ENCODE results near the gene RAPGEF6.
"Not testable (repeated sequence)": the region's sequence is repeated elsewhere in the genome, so short reads cannot be mapped to it uniquely, and the experiment has no call there.

RAPGEF6 gene

DNA sequence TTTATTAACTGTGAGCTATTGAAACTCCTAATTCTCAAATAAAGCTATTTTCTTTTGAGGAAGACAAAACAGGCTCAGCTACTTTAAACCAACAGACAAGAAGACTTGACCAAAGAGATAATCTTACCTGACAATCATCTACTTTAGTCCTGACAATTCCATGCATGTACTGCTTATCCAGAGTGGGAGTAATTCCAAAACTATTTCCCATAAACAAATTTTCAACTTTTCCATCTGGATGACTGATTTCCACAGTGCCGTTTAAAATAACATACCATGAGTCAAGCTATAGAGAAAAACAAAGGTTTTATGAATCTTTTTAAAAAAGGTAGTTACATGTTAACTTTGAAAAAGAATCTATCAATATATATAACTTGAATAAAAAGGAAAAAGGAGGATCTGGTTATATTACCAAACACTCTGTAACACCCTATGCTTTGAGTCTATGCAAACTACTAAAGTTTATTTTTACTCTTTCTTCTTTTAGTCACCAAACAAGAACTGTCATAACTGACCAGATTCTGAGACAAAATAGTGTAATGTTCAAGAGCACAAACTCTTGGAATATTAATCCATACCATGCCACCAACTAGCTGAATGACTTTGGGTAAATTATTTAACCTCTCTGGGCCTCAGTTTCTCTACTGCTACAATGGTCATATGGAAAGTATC, 129.7 kb downstream of the RAPGEF6 start:
- Mint-ChIP-seq H3K27me3 (ENCODE audit: low read depth, poor library complexity) (no peaks in the 10 kb centered on the region), H3K4me3 (no peak overlapping the region), H3K36me3 (ENCODE audit: low read depth) (peaks cover 46% of the 10 kb centered on the region), H3K27ac (no peak overlapping the region), H3K9me3 (no peaks in the 10 kb centered on the region), H3K4me1 (no peaks in the 10 kb centered on the region)
- DNase-seq: no peak
- TF ChIP-seq, protein P1, sequence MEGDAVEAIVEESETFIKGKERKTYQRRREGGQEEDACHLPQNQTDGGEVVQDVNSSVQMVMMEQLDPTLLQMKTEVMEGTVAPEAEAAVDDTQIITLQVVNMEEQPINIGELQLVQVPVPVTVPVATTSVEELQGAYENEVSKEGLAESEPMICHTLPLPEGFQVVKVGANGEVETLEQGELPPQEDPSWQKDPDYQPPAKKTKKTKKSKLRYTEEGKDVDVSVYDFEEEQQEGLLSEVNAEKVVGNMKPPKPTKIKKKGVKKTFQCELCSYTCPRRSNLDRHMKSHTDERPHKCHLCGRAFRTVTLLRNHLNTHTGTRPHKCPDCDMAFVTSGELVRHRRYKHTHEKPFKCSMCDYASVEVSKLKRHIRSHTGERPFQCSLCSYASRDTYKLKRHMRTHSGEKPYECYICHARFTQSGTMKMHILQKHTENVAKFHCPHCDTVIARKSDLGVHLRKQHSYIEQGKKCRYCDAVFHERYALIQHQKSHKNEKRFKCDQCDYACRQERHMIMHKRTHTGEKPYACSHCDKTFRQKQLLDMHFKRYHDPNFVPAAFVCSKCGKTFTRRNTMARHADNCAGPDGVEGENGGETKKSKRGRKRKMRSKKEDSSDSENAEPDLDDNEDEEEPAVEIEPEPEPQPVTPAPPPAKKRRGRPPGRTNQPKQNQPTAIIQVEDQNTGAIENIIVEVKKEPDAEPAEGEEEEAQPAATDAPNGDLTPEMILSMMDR (IDR thresholded peaks at IDR 0.05): no peak

GRCh38 chr5:131496400-131496713, 138.7 kb downstream of the RAPGEF6 start:
- TF ChIP-seq, protein P1 (IDR thresholded peaks at IDR 0.05): no peak
- Mint-ChIP-seq H3K27me3 (ENCODE audit: low read depth, poor library complexity) (no peaks in the 10 kb centered on the region), H3K9me3 (no peaks in the 10 kb centered on the region), H3K4me3 (no peak overlapping the region), H3K27ac (no peak overlapping the region), H3K36me3 (ENCODE audit: low read depth) (peaks cover 47% of the 10 kb centered on the region), H3K4me1 (peaks cover 9% of the 10 kb centered on the region)
- DNase-seq: no peak

GRCh38 chr5:131495536-131496399, 139.3 kb downstream of the RAPGEF6 start:
- peaks cover 9% of the 10 kb centered on the region for H3K4me1 Mint-ChIP-seq
- no peak for DNase-seq
- H3K4me3 Mint-ChIP-seq: no peak overlapping the region
- no peaks in the 10 kb centered on the region for H3K27me3 Mint-ChIP-seq (ENCODE audit: low read depth, poor library complexity)
- no peaks in the 10 kb centered on the region for H3K9me3 Mint-ChIP-seq
- H3K36me3 Mint-ChIP-seq (ENCODE audit: low read depth): peaks cover 53% of the 10 kb centered on the region
- TF ChIP-seq, protein P1 (IDR thresholded peaks at IDR 0.05): no peak
- H3K27ac Mint-ChIP-seq: no peak overlapping the region

GRCh38 chr5:131491749-131492148, 143.3 kb downstream of the RAPGEF6 start:
- Mint-ChIP-seq H3K36me3 (ENCODE audit: low read depth) (peaks cover 62% of the 10 kb centered on the region), H3K4me3 (no peak overlapping the region), H3K27ac (no peak overlapping the region), H3K27me3 (ENCODE audit: low read depth, poor library complexity) (no peaks in the 10 kb centered on the region), H3K4me1 (no peaks in the 10 kb centered on the region), H3K9me3 (no peaks in the 10 kb centered on the region)
- TF ChIP-seq, protein P1 (IDR thresholded peaks at IDR 0.05): no peak
- DNase-seq: no peak

DNA sequence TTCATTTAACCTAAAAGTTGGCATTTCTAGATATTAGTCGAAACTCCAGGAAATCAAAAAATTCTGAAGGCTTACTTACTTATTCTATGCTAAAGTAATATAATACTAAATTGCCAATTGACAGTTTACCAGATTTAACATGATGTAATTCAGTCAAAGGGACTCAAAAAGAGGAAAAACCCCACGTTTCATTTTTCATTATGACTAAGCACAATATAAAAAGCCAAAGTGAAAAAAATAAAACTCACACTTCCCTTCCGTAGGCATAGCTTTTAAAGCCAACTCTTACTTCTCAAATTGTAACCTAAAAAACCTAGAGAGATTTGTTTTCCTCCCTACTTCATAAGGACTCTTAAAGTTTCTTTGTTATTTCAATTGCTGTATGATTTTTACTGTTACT, 146.6 kb downstream of the RAPGEF6 start:
- Mint-ChIP-seq H3K9me3 (no peaks in the 10 kb centered on the region), H3K36me3 (ENCODE audit: low read depth) (peaks cover 64% of the 10 kb centered on the region), H3K27me3 (ENCODE audit: low read depth, poor library complexity) (no peaks in the 10 kb centered on the region), H3K4me3 (no peak overlapping the region), H3K4me1 (no peaks in the 10 kb centered on the region), H3K27ac (no peak overlapping the region)
- DNase-seq: no peak
- TF ChIP-seq, protein P1 (IDR thresholded peaks at IDR 0.05): no peak

DNA sequence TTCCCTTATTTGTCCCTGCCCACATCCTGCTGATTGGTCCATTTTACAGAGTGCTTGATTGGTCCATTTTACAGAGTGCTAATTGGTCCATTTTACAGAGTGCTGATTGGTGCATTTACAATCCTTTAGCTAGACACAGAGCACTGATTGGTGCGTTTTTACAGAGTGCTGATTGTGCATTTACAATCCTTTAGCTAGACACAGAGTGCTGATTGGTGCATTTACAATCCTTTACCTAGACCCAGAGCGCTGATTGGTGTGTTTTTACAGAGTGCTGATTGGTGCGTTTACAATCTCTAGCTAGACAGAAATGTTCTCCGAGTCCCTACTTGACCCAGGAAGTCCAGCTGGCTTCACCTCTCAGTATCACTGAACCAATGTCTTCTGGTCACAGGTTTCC, 147.7 kb downstream of the RAPGEF6 start:
- not testable (repeated sequence) for DNase-seq; H3K27ac Mint-ChIP-seq; H3K4me3 Mint-ChIP-seq; H3K4me1 Mint-ChIP-seq; H3K9me3 Mint-ChIP-seq; H3K27me3 Mint-ChIP-seq (ENCODE audit: low read depth, poor library complexity)
- H3K36me3 Mint-ChIP-seq (ENCODE audit: low read depth): peaks cover 70% of the 10 kb centered on the region
